Measurements from ENCODE around the gene CDKAL1. TPM values are rescaled to one million over a fixed set of nuclear protein-coding genes. Genes with fewer than 3 reads are reported as not detected.
"Not testable (repeated sequence)": the region's sequence is repeated elsewhere in the genome, so short reads cannot be mapped to it uniquely, and the experiment has no call there.

CDKAL1 gene
- total and polyA plus RNA-seq, 2 donors: 5.8 to 44.1 TPM

- Histone ChIP-seq H3K4me1 (ENCODE audit: insufficient read depth) (no peaks in the 10 kb centered on the region), H3K36me3 (ENCODE audit: insufficient read depth) (no peaks in the 10 kb centered on the region), H3K27ac (ENCODE audit: low read depth) (no peak overlapping the region), H3K4me3 (ENCODE audit: low read depth, low read length) (no peak overlapping the region)
- WGBS: 77% methylated on average over 2 of the region's 2 CpGs
- no peak for DNase-seq (ENCODE audit: extremely low spot score)
These were observed 653.2 kb downstream of the CDKAL1 start for GRCh38 chr6:21187485-21187884.

- no peaks in the 10 kb centered on the region for H3K36me3 ChIP-seq (ENCODE audit: insufficient read depth)
- no peak overlapping the region for H3K27ac ChIP-seq (ENCODE audit: low read depth)
- 76% methylated on average over 9 of the region's 9 CpGs for WGBS
- H3K4me1 ChIP-seq (ENCODE audit: insufficient read depth): no peaks in the 10 kb centered on the region
- H3K4me3 ChIP-seq (ENCODE audit: low read depth, low read length): no peak overlapping the region
- DNase-seq (ENCODE audit: extremely low spot score): no peak
These were observed 654.4 kb downstream of the CDKAL1 start for GRCh38 chr6:21188505-21189223.

GRCh38 chr6:21189759-21190158, 655.5 kb downstream of the CDKAL1 start:
- 86% methylated on average over 4 of the region's 4 CpGs for WGBS
- H3K36me3 ChIP-seq (ENCODE audit: insufficient read depth): no peaks in the 10 kb centered on the region

GRCh38 chr6:21190701-21191100, 656.4 kb downstream of the CDKAL1 start:
- Histone ChIP-seq H3K36me3 (ENCODE audit: insufficient read depth) (no peaks in the 10 kb centered on the region), H3K4me1 (ENCODE audit: insufficient read depth) (no peaks in the 10 kb centered on the region), H3K27ac (ENCODE audit: low read depth) (no peak overlapping the region), H3K4me3 (ENCODE audit: low read depth, low read length) (no peak overlapping the region)
- 83% methylated on average over 2 of the region's 2 CpGs for WGBS
- DNase-seq (ENCODE audit: extremely low spot score): no peak

More at GRCh38 chr6:21189759-21190158, 655.5 kb downstream of the CDKAL1 start:
- no peak for DNase-seq (ENCODE audit: extremely low spot score)
- no peak overlapping the region for H3K27ac ChIP-seq (ENCODE audit: low read depth)
- H3K4me1 ChIP-seq (ENCODE audit: insufficient read depth): no peaks in the 10 kb centered on the region
- H3K4me3 ChIP-seq (ENCODE audit: low read depth, low read length): no peak overlapping the region

GRCh38 chr6:21193790-21194475, 659.7 kb downstream of the CDKAL1 start:
- Histone ChIP-seq H3K4me3 (ENCODE audit: low read depth, low read length) (no peak overlapping the region), H3K4me1 (ENCODE audit: insufficient read depth) (no peaks in the 10 kb centered on the region), H3K36me3 (ENCODE audit: insufficient read depth) (no peaks in the 10 kb centered on the region), H3K27ac (ENCODE audit: low read depth) (no peak overlapping the region)
- 96% methylated on average over 2 of the region's 2 CpGs for WGBS
- no peak for DNase-seq (ENCODE audit: extremely low spot score)

- not testable (repeated sequence) for DNase-seq (ENCODE audit: extremely low spot score); H3K36me3 ChIP-seq (ENCODE audit: insufficient read depth)
- WGBS: 90% methylated on average over 7 of the region's 7 CpGs
These were observed 661.0 kb downstream of the CDKAL1 start for GRCh38 chr6:21195301-21195700.

GRCh38 chr6:21198032-21198640, 663.9 kb downstream of the CDKAL1 start:
- Histone ChIP-seq H3K27ac (ENCODE audit: low read depth) (no peak overlapping the region), H3K4me3 (ENCODE audit: low read depth, low read length) (no peak overlapping the region)
- WGBS: 86% methylated on average over 5 of the region's 5 CpGs

More at GRCh38 chr6:21195301-21195700, 661.0 kb downstream of the CDKAL1 start:
- H3K4me3 ChIP-seq (ENCODE audit: low read depth, low read length); H3K27ac ChIP-seq (ENCODE audit: low read depth); H3K4me1 ChIP-seq (ENCODE audit: insufficient read depth): not testable (repeated sequence)

GRCh38 chr6:21199262-21199661, 665.0 kb downstream of the CDKAL1 start:
- 87% methylated on average over 6 of the region's 6 CpGs for WGBS

More at GRCh38 chr6:21198032-21198640, 663.9 kb downstream of the CDKAL1 start:
- H3K4me1 ChIP-seq (ENCODE audit: insufficient read depth): no peaks in the 10 kb centered on the region
- H3K36me3 ChIP-seq (ENCODE audit: insufficient read depth): no peaks in the 10 kb centered on the region
- DNase-seq (ENCODE audit: extremely low spot score): no peak

GRCh38 chr6:21200134-21200870, 666.0 kb downstream of the CDKAL1 start:
- Histone ChIP-seq H3K4me3 (ENCODE audit: low read depth, low read length) (no peak overlapping the region), H3K36me3 (ENCODE audit: insufficient read depth) (no peaks in the 10 kb centered on the region), H3K27ac (ENCODE audit: low read depth) (no peak overlapping the region), H3K4me1 (ENCODE audit: insufficient read depth) (no peaks in the 10 kb centered on the region)
- WGBS: 67% methylated on average over 7 of the region's 7 CpGs
- DNase-seq (ENCODE audit: extremely low spot score): no peak

More at GRCh38 chr6:21199262-21199661, 665.0 kb downstream of the CDKAL1 start:
- DNase-seq (ENCODE audit: extremely low spot score): no peak
- no peak overlapping the region for H3K4me3 ChIP-seq (ENCODE audit: low read depth, low read length)
- no peak overlapping the region for H3K27ac ChIP-seq (ENCODE audit: low read depth)
- H3K4me1 ChIP-seq (ENCODE audit: insufficient read depth): no peaks in the 10 kb centered on the region
- H3K36me3 ChIP-seq (ENCODE audit: insufficient read depth): no peaks in the 10 kb centered on the region

GRCh38 chr6:21201187-21201586, 666.9 kb downstream of the CDKAL1 start:
- no peak overlapping the region for H3K4me3 ChIP-seq (ENCODE audit: low read depth, low read length)
- no peak for DNase-seq (ENCODE audit: extremely low spot score)
- H3K27ac ChIP-seq (ENCODE audit: low read depth): no peak overlapping the region
- no peaks in the 10 kb centered on the region for H3K36me3 ChIP-seq (ENCODE audit: insufficient read depth)
- WGBS: 62% methylated on average over 4 of the region's 4 CpGs
- no peaks in the 10 kb centered on the region for H3K4me1 ChIP-seq (ENCODE audit: insufficient read depth)

GRCh38 chr6:21201637-21202350, 667.5 kb downstream of the CDKAL1 start:
- Histone ChIP-seq H3K36me3 (ENCODE audit: insufficient read depth) (no peaks in the 10 kb centered on the region), H3K4me1 (ENCODE audit: insufficient read depth) (no peaks in the 10 kb centered on the region), H3K27ac (ENCODE audit: low read depth) (no peak overlapping the region), H3K4me3 (ENCODE audit: low read depth, low read length) (no peak overlapping the region)
- no peak for DNase-seq (ENCODE audit: extremely low spot score)
- 90% methylated on average over 10 of the region's 10 CpGs for WGBS

- Histone ChIP-seq H3K4me1 (ENCODE audit: insufficient read depth) (no peaks in the 10 kb centered on the region), H3K27ac (ENCODE audit: low read depth) (no peak overlapping the region), H3K4me3 (ENCODE audit: low read depth, low read length) (no peak overlapping the region), H3K36me3 (ENCODE audit: insufficient read depth) (no peaks in the 10 kb centered on the region)
- 82% methylated on average over 3 of the region's 3 CpGs for WGBS
- DNase-seq (ENCODE audit: extremely low spot score): no peak
These were observed 668.3 kb downstream of the CDKAL1 start for GRCh38 chr6:21202521-21202920.

- Histone ChIP-seq H3K4me3 (ENCODE audit: low read depth, low read length) (no peak overlapping the region), H3K4me1 (ENCODE audit: insufficient read depth) (no peaks in the 10 kb centered on the region), H3K27ac (ENCODE audit: low read depth) (no peak overlapping the region), H3K36me3 (ENCODE audit: insufficient read depth) (no peaks in the 10 kb centered on the region)
- 51% methylated on average over 3 of the region's 3 CpGs for WGBS
- DNase-seq (ENCODE audit: extremely low spot score): no peak
These were observed 670.7 kb downstream of the CDKAL1 start for GRCh38 chr6:21204951-21205350.
